Measurements from ENCODE around the gene GDAP1L1.

- TF ChIP-seq RAD21 (IDR thresholded peaks at IDR 0.05) = no peak
- TF ChIP-seq CTCF (IDR thresholded peaks at IDR 0.05; ENCODE audit: low read depth, low read length, missing input control) = no peak
- TF ChIP-seq TAF1 (conservative IDR thresholded peaks at IDR 0.05) = no peak
Observed at GRCh38 chr20:44219170-44219730, 27.9 kb upstream of the GDAP1L1 start.
